ENCODE data around the gene CLCF1. TPM values are rescaled to one million over a fixed set of nuclear protein-coding genes. Genes with fewer than 3 reads are reported as not detected.
A peak's percentile ranks its signal among the peaks of the same experiment; 100 is the strongest.

Gene CLCF1
- total RNA-seq, 1 experiment from 2014 or later = 2.1 TPM

DNA sequence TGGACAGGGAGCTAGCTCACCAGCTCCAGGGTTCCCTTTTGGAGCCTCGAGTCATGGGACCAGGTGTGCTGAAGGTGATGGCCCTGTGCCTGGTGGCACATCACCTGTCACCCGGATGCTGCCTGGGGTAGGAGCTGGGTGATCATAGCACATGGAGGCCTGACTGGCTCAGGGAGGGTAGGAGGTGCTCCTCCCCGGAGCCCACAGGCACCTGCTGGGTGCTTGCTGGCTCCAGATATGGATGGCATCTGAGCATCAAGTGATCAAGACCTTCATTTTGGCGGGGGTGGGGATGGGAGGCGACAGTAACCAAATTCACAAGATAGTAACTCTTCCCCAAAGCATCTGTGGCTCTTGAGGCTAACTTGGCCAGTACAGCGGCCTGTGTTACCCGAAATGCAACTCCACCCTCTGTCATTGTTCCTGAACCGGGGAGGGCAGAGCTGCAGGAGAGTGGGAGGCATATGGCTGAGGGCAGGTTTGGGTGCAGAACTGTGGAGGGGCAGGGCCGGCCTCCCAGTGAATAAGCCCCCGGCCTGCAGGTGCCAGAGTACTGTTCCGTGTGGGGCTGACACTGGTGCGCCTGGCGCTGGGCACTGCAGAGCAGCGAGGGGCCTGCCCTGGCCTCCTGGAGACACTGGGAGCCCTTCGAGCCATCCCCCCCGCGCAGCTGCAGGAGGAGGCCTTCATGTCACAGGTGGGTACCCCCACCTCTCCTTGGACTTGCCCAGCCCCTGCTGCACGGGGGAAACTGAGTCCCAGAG is 35.2 kb upstream of the CLCF1 start:
- H3K4me1 Mint-ChIP-seq = peaks cover 14 to 28% of the 10 kb centered on the region in 2 experiments
- H2BK12ac ChIP-seq (ENCODE audit: insufficient read length, low read depth, low read length) = no peak overlapping the region
- no peaks in the 10 kb centered on the region for H4K20me1 ChIP-seq (ENCODE audit: control insufficient read depth, insufficient read depth, insufficient read length)
- H2BK15ac ChIP-seq (ENCODE audit: low read depth, low read length) = no peak overlapping the region
- no peak overlapping the region for H3K18ac ChIP-seq (ENCODE audit: insufficient read length, low read depth, low read length)
- H3K4me1 ChIP-seq (ENCODE audit: insufficient read depth, low read length) = no peaks in the 10 kb centered on the region
- H3K23ac ChIP-seq (ENCODE audit: insufficient read length, low read depth, low read length) = no peak overlapping the region
- H4K5ac ChIP-seq (ENCODE audit: insufficient read length, low read depth, low read length) = no peak overlapping the region
- H3K36me3 Mint-ChIP-seq (ENCODE audit: insufficient read depth in 1 of 3, low read depth in 3 of 3) = no peaks in the 10 kb centered on the region
- H3K27ac Mint-ChIP-seq = peak overlapping the region in 1 of 3 experiments; percentile 22; a peak in 1 of 7 replicates
- H2BK5ac ChIP-seq (ENCODE audit: insufficient read length, low read length) = no peak overlapping the region
- H3K4me2 ChIP-seq (ENCODE audit: insufficient read depth, insufficient read length, low read length) = no peak overlapping the region
- no peak overlapping the region for H2AK5ac ChIP-seq (ENCODE audit: insufficient read length, low read length)
- no CpG with 5 or more reads among the region's 18 CpGs for WGBS (ENCODE audit: extremely low coverage, insufficient read length, low lambda C conversion rate)
- H3K27me3 Mint-ChIP-seq (ENCODE audit: low read depth) = peaks cover 45% of the 10 kb centered on the region
- H3K9me3 ChIP-seq (ENCODE audit: control insufficient read depth, low read depth, low read length) = no peaks in the 10 kb centered on the region
- no peaks in the 10 kb centered on the region for H3K79me2 ChIP-seq (ENCODE audit: insufficient read depth, low read length)
- H3K4ac ChIP-seq (ENCODE audit: low read depth, low read length) = no peak overlapping the region
- no peak overlapping the region for H3T11ph ChIP-seq (ENCODE audit: low read length)
- H4K8ac ChIP-seq (replicated peaks; ENCODE audit: insufficient read length, low read depth, low read length) = no peak overlapping the region
- H3K4me3 Mint-ChIP-seq = 0 out of 5 replicates have a peak overlapping the region, but pooled peaks of 1 of the 2 experiments have one; percentile 46
- no peak overlapping the region for H2AFZ ChIP-seq (ENCODE audit: low read length)
- no peak overlapping the region for H2BK20ac ChIP-seq (ENCODE audit: low read depth, low read length, poor library complexity, severe bottlenecking)
- H3K14ac ChIP-seq (ENCODE audit: insufficient read depth, low read length) = no peak overlapping the region
- no peaks in the 10 kb centered on the region for H3K9me3 Mint-ChIP-seq
- no peak overlapping the region for H2BK120ac ChIP-seq (ENCODE audit: low read depth, low read length, poor library complexity, severe bottlenecking)
- no peak for DNase-seq
- no peak overlapping the region for H3K56ac ChIP-seq (ENCODE audit: insufficient read length, low read depth, low read length)
- no peak overlapping the region for H4K91ac ChIP-seq (ENCODE audit: insufficient read length, low read depth, low read length)
- H3K27ac ChIP-seq (ENCODE audit: insufficient read length, low read depth, low read length) = no peak overlapping the region
- no peaks in the 10 kb centered on the region for H3K23me2 ChIP-seq (ENCODE audit: insufficient read length, low read depth, low read length, poor library complexity, severe bottlenecking)
- TF ChIP-seq CTCF (conservative IDR thresholded peaks at IDR 0.05) = no peak
- H3K79me1 ChIP-seq (ENCODE audit: insufficient read depth, low read depth, low read length, poor library complexity, severe bottlenecking) = no peaks in the 10 kb centered on the region
- no peak overlapping the region for H3K9ac ChIP-seq (ENCODE audit: extremely low read depth, insufficient read length, low read length)
- H3K27me3 ChIP-seq (ENCODE audit: insufficient read depth, low read length) = no peaks in the 10 kb centered on the region

Measured in H9 (cell line).